GM18508 (cell line): Measurements from ENCODE around the gene SCN2B.

Experiments
- ATAC-seq: cut with Tn5 transposase; IDR thresholded peaks from one replicate; pipeline ENCODE4 v1.9.1; 2021; ENCODE audit warnings: moderate number of reproducible peaks; ENCODE audit not compliant: insufficient read depth, unreplicated experiment

The SCN2B gene

DNA sequence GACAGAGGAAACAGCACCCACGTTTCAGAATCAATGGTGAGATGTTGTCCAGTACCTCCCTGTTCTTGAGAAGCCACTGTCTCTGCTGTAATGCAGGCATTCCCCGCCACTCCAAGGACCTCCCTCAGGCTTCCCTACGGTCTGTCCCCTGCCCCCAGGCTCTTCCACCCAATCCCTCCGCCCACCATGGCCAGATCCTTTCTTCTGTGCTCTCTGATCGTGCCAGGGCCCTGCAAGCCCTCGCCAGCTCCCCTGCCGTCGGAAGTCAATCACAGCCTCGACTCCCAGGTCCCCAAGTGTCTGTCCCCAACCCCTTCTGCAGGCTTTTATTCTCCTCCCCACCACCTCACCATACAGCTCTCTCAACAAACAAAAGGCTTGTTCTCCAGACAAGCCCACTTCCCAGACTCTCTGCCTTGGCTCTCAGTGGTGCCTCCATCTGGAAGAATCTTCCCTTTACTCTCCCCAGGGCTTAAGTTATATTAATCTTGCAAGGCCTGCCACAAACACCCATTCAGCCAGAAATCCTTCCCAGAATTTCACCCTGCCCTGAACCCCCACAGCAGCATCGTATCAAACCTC is 37.5 kb downstream of the SCN2B start:
- no peak for ATAC-seq

DNA sequence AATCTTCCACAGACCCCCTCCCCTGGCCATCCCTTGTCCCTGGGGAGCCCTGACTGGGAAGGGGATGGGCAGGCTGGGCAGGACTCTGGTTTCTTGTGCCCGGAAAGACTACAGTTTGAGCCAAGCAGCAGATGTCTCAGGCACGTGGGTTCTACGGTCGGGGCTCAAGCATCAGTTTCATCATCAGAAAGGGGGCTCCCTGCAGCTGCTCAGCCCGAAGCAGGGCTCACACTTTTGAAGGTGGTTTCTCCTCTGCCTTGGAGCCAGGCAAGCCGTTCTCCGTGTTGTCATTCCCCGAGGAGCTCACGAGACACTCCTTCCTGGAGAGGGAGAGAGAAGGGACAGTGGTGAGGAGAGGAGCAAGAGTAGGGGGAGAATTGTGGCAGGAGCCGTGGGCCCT is 39.6 kb downstream of the SCN2B start:
- no peak for ATAC-seq

DNA sequence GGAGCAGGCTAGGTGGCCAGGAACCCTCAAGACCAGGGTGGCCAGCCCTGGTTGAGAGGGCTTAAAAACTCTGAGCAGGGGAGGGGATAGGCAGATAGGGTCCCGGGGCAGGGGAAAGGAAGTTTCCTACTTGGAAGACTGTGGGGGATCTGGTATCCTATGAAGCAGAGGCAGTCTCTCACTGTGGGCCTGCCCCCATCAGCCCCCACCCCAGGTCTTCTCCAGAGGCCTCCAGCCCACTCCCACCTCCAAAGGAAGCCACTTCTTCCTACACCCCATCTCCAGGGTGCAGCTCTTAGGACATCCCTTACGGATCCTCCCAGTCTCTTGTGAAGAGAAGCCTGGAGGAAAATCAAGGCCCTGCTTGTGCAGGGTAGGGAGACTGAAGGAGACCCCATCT is 40.1 kb downstream of the SCN2B start:
- ATAC-seq: no peak

DNA sequence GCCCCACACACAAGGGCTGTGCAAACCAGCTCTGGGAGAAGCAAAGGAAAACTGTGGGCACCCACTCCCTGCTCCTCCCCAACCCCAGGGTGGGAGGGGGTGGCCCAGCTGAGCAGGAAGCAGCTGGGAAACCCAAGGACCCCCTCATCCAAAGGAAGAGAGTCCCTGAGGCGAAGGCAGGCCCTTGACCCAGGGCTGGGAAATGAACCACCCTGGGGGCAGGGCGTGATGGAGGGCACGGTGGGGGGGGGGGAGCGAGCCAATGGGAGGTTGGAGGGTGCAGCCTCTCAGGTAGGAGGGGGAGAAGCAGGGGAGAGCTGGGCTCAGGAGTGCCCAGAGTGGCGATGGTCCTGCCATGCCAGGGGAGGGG is 40.7 kb downstream of the SCN2B start:
- no peak for ATAC-seq

DNA sequence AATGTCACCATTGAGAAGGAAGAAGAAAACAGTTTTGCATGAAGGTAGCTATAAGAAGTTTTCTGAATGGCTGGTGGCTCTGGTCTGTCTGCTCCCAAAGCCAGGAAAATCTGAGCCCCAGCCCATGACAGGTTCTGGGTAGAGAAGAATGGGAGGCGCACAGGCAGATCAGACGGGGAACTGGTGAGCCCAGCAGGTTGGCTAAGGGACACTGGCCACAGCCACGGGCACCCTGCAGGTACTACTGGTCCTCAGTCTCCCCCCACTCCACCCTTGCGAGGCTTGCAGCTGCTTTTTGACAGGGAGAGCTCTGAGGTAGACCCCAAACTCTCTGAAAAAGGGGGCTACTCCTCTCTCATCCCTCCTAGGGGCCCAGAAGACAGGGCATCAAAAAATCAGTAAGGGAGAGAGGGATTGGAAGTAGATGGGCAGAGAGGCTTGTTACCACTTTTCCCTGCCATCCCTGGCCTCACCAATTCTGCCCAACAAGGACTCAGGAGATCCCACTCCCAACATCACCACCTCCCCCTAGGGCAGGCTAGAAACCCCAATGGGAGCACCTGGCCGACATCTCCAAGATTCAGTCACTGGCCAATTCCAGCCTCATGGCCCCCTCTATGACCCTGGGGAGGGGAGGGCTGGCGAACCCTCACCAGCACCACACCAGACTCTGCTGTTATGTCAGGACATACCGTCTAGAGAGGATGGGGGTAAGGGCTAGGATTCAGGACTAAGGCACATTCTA is 41.2 kb downstream of the SCN2B start:
- no peak for ATAC-seq

DNA sequence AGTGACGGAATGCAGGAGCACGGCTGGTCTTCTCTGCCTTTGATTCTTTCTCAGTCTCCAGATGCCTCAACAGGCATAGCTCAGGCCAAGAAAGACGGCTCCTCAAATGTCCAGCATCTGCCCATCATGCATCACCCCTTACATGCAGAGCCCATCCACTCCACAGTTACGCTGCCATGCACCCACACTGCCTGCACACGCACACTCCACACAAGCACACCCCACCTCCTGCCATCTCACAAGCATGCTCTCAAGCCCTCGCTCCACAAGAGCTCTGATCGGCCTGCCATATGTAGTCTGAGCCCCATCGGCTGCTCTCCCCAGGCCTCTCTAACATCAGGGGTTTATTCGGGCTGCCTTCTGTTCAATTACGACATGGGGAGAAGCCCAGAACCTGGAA is 42.6 kb downstream of the SCN2B start:
- ATAC-seq: no peak

DNA sequence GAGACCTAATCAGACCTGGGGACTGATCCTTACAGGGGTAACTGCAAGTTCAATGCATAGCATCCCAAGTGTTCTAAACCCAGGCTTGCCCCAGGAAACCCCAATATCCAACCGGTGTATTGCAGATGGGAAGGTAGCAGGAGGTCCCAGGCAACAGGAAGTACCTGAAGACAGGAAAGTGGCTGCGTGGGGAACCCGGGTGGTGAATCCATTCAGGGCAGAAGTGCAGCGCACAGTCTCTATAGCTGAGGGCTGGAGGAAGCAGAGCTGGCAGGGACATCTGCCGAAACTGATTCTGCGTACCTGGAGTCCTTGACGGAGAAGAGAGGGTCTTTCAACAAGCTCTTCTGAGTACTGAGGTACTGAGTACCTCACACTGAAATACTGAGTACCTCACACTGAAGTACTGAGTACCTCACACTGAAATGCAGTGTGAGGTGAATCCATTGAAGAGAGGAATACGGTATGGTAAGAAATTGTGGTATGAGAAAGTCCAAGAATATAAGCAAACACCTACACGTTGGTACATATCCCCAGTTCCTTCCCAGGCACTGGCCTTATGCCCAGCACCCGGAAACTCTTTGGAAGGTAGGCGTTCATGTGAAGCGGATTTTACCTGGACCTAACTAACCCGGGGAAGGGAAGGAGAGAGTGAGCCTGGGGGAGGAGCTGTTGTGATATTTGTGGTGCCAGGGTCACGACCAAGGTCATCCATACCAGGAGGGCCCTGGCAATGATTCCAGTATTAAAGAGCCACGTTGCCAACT is 43.9 kb downstream of the SCN2B start:
- ATAC-seq: no peak

DNA sequence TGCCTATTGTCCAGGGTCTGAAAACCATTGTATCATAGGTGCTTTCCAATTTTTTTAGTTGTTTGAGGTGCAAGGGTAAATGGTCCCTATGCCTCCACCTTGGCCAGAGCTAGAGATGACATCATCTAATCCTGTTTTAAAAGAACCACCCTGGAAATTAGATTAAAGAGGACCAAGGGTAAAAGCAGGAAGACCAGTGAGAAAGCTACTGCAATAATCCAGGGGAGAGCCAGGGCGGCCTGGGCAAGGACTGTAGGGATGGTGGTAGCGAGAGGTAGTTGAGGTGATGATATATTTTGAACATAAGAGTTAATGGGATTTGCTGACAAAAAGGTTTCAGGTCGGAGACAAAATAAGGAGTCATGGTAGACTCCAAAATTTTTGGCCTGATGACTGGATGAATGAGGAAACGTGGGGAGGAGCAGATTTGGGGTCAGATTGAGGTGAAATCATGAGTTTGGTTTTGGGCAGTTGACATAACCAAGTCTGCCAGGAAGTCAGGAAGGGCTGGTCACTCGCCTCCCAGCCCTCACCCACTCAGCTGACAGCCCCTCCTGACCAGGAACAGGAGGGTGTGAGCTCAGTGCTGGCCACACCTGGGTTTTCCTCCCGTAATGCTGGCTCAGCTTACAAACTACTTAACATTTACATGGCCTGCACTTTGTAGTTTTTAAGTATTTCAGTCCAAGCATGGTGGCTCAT is 46.8 kb downstream of the SCN2B start:
- no peak for ATAC-seq

DNA sequence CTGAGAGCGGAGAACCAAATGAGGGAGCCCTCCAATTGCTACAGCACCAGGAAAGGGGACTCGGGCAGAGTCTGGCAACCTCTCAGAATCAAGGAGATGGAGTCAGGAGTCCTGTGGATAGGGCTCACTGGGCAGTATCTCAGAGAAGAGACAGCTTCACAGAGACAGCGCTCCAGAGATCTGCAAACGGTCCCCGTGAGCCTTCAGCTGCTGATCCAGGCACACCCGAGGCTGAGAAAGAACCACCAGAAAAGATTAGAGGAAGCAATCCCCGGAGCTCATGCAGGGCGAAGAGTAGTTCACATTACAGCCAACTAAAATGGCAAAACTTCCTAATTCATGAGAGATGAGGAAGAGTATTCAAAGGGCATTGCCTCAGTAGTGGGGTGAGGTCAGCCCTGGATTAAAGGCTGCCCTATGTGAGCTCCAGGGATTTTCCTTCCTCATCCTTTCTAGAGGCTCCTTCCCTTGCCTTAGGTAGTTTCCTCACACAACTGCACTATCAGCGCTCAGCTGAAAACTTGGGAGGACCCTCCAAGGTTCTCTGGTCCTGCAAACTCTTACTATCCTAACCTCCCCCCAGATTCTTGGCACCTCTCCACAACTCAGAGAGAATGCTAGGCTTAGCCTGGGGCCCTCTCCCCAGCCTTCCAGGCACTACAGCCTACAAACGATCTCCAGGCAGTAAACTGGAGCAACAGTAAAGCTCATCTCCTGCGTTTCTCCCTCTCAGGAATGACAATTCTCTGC is 47.5 kb downstream of the SCN2B start:
- ATAC-seq: no peak

DNA sequence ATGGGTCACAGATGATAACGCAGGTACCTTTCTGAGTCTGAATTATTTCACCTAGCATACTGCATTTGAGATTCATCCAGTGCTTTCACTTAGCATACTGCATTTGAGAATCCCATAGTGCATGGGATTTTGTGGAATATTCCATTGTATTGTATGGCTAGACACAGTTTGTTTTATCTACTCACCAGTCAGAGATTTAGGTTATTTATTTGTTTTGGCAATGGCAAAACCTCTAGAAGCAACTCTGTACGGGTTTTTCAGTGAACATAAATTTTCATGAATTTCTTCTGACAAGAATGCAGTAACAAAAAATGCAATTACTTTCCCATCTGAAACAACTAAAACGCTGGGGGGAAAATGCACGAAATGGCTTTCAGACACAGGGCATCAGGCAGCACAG is 48.1 kb downstream of the SCN2B start:
- no peak for ATAC-seq

DNA sequence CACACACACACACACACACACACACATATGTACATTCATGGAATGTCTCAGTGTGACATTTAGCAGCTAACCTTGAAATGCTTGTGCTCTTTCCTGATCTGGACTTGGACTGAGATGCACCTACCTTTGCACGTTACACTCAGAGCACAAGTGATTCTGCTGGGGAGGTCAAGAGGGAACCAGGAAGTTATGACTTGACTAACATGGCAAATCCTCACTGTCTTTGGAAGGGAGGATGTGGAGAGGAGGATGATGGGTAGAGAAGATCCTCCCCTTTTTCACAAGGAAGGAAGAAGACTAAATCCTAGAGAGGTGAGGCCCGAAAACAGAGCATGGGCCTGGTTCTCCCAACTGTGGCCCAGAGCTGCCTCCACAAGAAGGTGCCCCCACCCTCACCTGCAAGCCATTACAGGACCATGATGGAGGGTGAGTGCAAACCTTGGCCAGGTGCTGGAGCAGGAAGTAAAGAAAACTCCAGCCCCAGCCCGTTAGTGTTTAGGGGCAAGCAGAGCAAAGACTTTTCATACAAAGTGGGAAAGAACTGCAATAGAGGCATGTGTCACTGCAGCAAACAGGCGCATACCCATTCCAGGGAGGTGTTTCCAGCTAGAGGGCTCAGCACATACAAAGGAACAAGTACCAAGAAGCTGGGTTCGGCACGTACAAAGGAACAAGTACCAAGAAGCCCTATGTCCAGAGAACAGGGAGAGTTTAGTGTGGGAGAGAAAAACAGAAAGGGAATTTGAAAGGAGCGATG is 50.2 kb downstream of the SCN2B start:
- ATAC-seq: no peak

DNA sequence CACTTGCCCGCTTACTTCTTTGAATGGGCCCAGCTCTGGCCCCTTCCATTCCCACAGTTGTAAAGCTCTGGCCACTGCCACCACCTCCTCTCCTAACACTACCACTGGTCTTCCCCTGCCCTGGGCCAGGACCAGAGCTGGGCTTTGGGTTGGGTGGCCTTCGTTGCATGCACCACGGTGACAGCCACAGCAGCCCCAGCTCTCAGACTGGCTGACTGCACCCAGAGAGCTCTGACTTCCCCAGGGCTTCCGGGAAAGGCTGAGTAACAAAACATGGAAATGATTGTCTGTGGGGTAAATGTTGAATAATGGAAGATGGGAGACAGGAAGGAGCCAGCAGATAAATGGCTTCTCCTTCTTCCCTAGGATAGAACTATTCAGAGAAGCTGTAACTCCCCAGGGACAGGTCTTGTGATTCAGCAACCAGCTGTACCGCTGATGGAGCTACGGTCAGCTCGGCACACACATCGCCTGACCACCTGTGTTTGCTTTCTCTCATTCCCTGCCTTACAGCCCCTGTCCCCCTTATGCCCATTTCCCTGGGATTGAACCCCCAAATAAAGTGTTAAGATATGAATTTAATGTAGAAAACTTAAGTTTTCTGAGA is 51.4 kb downstream of the SCN2B start:
- no peak for ATAC-seq

DNA sequence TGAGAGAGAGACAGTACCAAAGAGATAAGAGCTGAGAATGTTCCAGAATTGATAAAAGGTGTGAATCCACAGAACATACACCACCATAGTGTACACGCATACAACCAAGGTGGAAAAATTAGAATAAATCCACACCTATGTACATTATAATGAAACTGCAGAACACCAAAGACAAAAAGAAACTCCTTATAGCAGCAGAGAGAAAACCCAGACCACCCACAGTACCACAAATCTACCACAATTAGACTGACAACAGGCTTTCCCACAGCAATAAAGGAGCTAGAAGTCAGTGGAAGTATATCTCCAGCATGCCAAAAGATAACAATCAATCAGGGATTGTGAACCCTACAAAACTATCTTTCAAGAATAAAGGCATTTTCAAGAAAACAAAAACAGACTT is 55.6 kb downstream of the SCN2B start:
- ATAC-seq: no peak

DNA sequence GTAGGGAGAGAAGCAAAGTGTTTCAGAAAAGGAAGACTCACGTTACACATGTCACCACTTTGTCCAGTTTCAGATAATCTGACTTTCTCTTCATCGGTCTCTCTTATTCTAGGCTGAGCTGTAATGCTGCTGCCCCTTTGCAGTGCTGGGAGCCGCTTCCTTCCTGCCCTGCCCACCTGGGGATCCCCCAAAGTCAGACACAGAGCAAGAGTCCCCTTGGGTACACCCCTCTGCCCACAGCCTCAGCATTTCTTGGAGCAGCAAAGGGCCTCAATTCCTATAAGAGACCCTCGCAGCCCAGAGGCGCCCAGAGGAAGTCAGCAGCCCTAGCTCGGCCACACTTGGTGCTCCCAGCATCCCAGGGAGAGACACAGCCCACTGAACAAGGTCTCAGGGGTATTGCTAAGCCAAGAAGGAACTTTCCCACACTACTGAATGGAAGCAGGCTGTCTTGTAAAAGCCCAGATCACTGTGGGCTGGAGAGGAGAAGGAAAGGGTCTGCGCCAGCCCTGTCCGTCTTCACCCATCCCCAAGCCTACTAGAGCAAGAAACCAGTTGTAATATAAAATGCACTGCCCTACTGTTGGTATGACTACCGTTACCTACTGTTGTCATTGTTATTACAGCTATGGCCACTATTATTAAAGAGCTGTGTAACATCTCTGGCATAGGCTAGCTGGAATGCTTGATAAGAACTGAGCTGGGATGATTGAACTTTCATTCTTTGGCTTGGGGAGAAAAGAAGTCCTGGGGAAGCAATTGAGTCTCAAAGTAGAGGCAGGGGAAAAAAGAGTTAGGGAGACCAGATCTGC is 58.4 kb downstream of the SCN2B start:
- ATAC-seq: no peak

DNA sequence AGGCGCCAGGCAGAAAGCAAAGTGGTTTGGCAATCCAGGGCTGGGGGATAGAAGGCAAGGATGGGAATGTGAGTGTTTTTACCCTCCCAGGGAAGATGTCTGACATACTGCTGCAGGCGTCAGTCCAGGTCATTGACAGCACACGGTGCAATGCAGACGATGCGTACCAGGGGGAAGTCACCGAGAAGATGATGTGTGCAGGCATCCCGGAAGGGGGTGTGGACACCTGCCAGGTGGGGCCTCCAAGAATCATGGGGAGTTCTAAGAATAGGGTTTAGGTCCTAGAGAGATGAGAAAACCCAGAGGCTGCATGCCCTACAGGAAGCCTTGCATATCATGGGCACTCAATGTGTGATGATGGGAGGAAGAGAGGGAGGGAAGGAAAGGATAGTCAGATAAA is 61.4 kb downstream of the SCN2B start:
- ATAC-seq: no peak

DNA sequence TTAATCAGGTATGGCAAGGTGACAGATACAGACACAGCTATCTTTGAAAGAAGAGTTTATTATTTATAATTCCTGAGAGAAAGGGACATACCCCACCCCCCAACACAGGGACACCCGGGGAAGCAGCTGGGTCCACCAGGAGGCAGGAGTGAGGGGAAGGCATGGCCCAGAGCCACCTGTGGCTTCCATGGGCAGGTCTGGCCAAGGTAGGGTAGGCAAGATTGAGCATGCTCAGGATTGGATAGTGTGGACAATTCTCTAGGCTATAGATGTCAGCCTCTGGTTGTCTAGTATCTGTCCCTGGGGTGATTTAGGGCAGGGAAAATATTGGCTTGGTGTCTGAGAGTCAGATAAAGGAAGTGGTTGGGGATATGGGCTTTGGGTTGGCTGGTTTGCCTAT is 62.2 kb downstream of the SCN2B start:
- no peak for ATAC-seq

DNA sequence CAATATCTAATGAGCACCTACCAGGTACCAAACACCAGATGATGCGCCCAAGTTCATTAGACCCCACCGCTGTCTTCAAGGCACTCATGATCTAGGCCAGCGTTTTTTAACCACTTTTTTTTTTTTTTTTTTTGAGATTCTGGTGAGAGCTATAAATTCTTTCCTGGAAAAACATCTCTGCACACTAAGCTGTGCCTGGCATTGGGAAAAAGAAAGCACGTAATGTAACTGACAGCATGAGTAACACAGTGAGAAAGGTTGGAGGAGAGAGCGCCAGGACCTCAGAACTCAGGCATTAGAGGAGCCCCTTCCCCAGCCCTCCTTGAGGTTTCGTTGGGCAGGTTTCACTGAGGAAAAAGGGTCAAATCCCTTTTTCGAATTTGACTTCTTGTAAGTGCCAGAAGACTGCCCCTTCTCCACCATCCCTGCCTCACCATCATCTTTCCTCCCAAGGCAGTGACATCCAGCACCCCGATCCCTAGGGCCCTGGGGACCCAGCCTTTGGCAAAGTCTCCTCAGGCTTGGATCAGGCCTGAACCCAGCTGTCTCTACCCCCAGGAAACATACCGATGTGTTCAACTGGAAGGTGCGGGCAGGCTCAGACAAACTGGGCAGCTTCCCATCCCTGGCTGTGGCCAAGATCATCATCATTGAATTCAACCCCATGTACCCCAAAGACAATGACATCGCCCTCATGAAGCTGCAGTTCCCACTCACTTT is 63.6 kb downstream of the SCN2B start:
- ATAC-seq: no peak
